Mesodermal cell (in vitro differentiated cells): ENCODE results near the gene PCNX2.
"Not testable (repeated sequence)": the region's sequence is repeated elsewhere in the genome, so short reads cannot be mapped to it uniquely, and the experiment has no call there.

Experiments used
- H3K27ac ChIP-seq: 2 replicates; pipeline ENCODE4 v1.7.0; 2013; ENCODE audit warnings: mild to moderate bottlenecking, low read depth, low read length, moderate library complexity; ENCODE audit not compliant: severe bottlenecking
- H3K36me3 ChIP-seq: 2 replicates; pipeline ENCODE4 v1.7.1; 2013; ENCODE audit warnings: mild to moderate bottlenecking, low read length, moderate library complexity; ENCODE audit not compliant: control insufficient read depth, insufficient read depth
- H3K4me1 ChIP-seq: one replicate; pipeline ENCODE4 v1.7.1; 2013; ENCODE audit warnings: mild to moderate bottlenecking, low read length; ENCODE audit not compliant: insufficient read depth, control insufficient read depth, poor library complexity, severe bottlenecking
- H3K4me3 ChIP-seq: 2 replicates; pipeline ENCODE4 v1.7.0; 2013; ENCODE audit warnings: low read length, control low read depth, mild to moderate bottlenecking; ENCODE audit not compliant: insufficient read depth, poor library complexity, severe bottlenecking; ENCODE audit errors: extremely low read depth
- H3K9me3 ChIP-seq: 2 replicates; pipeline ENCODE4 v1.7.1; 2013; ENCODE audit warnings: mild to moderate bottlenecking, low read length, moderate library complexity; ENCODE audit not compliant: control insufficient read depth
- WGBS, 2 experiments: methylation state at CpG; one replicate each; pipeline ENCODE4 v1.1.5; 2013; ENCODE audit warnings: missing lambda C conversion rate in 2 of 2; ENCODE audit not compliant: insufficient coverage in 2 of 2; 5-methylcytosine and 5-hydroxymethylcytosine counted together

PCNX2 gene

DNA sequence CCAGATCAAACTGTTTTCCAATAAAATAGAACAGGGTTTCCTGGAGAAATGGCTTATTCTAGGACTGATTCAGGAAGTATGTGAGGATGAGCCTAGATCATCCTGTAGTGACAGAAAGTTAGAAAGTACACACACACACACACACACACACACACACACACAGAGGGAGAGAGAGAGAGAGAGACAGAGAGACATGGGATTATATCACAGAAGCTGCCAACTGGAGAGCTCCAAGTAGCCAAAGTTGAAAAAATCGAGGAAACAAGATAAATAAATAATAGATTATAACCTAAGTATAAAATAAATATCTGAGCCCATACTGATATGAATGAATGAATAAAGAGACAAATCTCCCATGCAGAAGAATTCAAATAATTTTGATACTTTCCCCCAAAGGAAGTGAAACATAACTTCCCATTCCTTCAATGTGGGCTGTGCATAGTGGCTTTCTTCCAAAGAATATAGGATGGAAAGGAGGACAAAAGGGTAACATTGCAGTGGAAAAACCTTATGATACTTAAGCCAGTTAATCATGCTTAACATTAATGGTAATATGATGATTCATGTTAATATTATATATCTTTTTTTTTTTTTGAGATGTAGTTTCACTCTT lies 173.5 kb downstream of the PCNX2 start:
- no peak overlapping the region for H3K27ac ChIP-seq

DNA sequence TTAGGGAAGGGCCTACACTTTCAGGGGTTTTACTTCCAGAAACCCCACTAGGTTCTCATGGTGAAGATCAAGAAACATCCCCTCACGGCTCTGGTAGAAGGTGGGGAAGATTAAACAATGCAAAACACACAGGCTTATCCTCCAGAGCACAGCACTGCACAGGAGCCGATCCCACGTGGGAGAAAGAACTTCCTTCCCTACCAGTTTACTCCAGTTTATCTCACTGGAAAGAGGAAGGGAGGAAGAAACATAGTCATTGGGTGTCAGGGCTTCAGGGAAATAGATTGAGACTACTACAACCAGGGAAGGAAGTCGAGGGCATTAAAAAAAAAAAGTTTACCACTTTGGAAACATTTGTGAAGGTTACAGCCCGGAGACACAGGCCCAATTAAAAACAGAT lies 180.7 kb downstream of the PCNX2 start:
- H3K4me3 ChIP-seq, result no peak overlapping the region
- H3K36me3 ChIP-seq, result no peaks in the 10 kb centered on the region
- H3K9me3 ChIP-seq, result no peaks in the 10 kb centered on the region
- H3K27ac ChIP-seq, result peak overlapping the region; percentile 100
- H3K4me1 ChIP-seq, result peaks cover 34% of the 10 kb centered on the region
- WGBS, 2 experiments, result 80% methylated on average over 1 of the region's 5 CpGs; no CpG with 5 or more reads in 1 of the 2 experiments

More for the DNA sequence above, 173.5 kb downstream of the PCNX2 start:
- peaks cover 14% of the 10 kb centered on the region for H3K36me3 ChIP-seq
- no peak overlapping the region for H3K4me3 ChIP-seq
- no peaks in the 10 kb centered on the region for H3K9me3 ChIP-seq
- no CpG with 5 or more reads among the region's 1 CpG for WGBS, 2 experiments
- no peaks in the 10 kb centered on the region for H3K4me1 ChIP-seq

DNA sequence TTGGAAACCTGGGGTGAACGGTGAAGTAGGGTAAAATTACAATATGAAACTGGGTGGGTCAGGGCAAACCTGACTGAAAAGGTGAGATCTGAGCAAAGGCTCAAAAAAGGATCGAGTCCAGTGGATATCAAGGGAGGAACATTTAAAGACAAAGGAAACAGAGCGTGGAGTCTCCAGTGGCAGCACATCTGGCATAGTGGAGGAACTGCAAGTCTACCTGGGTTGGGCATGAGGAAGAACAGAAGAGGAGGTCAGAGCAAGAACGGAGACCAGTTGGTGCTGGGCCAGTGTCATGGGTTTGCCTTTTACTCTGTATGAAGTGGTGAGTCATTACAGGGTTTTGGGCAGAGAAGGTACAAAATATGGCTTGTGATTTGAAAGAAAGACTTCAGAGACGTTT lies 181.4 kb downstream of the PCNX2 start:
- H3K27ac ChIP-seq, result peak overlapping the region; percentile 100
- H3K4me3 ChIP-seq, result no peak overlapping the region
- WGBS, 2 experiments, result 84 to 88% methylated on average over 5 of the region's 5 CpGs
- peaks cover 4% of the 10 kb centered on the region for H3K36me3 ChIP-seq
- no peaks in the 10 kb centered on the region for H3K9me3 ChIP-seq
- peaks cover 34% of the 10 kb centered on the region for H3K4me1 ChIP-seq

DNA sequence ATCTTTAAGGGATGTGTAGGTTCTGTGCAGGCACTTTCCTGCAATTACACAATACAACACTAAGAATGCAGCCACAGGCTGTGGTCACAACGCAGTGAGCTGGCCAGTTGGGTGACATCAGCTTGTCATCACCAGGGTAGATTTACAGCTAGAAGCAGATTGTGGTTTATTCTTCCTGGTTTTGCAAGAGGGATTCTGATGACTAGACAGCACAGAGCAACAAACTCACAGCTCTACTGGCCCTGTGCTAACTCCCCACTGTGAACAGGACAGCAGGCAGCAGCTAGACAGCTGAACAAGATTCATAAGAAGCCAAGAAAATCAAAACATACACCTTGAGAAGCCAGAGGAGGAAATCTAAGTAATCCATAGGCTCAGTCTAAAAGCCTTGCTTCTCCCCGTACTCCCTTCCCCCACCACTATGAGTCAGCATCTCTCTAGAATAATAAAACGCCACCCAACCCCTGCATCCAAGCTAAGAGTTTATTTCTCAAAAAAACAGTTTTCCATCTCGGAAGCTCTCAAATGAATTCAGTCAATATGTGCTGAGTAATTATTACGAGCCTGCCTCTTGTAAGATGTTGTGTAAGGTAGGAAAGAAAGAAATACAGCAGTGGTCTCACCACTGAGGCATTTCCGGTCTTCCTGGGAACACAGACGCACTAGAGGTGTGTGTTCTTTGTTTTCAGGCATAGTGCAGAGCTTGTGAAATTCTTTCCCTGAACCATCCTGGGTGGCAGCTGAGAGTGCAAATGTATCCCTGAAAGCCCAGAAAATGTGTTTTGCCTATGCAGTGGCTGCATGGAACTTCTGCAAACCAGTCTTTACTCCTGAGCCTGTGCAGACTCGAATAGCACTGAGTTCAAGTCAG lies 182.3 kb downstream of the PCNX2 start:
- WGBS, 2 experiments, result 17 to 23% methylated on average over 3 to 6 of the region's 8 CpGs
- Histone ChIP-seq H3K4me1 (peaks cover 34% of the 10 kb centered on the region), H3K27ac (peak overlapping the region; percentile 100), H3K9me3 (no peaks in the 10 kb centered on the region), H3K4me3 (peak overlapping the region; percentile 19), H3K36me3 (peaks cover 5% of the 10 kb centered on the region)

DNA sequence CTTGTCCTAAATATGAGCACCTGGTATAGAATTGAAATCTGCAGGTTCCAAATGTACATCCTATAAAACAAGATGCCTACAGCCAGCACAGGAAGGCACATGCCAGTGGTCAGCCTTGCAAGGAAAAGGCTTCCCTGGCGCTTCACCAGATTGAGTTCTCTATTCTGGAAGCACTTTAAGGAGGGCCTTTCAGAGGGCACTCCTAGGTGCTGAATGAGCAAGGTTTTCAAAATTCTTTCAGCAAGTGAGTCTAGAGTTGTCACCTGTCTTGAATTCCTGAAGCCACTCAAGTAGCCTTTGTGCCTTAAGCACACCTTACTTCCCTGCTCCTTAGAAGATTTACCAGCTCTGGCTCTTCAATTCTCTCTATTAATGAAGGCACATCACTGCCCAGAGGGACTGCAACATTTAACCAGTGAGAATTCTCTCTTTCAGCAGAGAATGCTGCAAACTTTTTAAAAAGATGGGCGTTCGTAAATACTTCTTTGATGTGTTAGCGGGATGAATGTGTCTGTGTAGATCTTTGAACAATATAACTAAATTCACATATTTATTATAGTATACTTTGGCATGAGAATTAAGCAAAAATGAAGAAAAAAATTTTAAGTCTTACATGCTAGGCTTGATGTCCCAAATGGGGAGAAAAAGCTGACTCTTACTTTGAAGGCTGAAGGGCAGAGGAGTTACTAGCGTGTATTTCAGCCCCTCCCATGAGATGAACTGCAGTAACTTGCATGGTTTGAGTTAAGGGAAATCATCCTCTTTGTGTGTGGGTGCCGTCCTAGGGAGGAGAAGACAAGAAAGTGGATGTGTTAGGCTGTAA lies 183.1 kb downstream of the PCNX2 start:
- Histone ChIP-seq H3K4me3 (peak overlapping the region; percentile 19), H3K4me1 (peaks cover 35% of the 10 kb centered on the region), H3K27ac (peak overlapping the region; percentile 100), H3K36me3 (peaks cover 7% of the 10 kb centered on the region), H3K9me3 (no peaks in the 10 kb centered on the region)
- 65 to 100% methylated on average over 1 to 2 of the region's 6 CpGs for WGBS, 2 experiments

DNA sequence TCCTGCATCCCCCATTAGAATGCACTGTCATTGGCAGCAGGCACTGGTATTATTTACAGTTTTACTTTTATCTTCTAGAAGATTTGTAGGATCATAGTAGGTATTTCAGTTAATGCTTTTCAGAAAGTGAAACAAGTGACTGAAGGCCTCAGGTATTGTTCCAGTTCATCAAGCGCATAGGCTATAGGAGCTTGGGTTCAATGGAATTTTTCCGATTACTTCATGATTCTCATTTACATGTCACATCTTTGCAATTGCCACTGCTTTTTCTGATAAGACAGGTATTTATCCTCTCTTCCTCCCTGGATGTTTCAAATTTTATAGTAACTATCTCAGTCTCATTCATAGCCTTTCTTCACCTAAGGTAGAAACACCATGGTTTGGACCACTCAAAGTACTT lies 183.8 kb downstream of the PCNX2 start:
- Histone ChIP-seq H3K36me3 (peaks cover 7% of the 10 kb centered on the region), H3K9me3 (no peaks in the 10 kb centered on the region), H3K4me1 (peaks cover 38% of the 10 kb centered on the region), H3K27ac (peak overlapping the region; percentile 100), H3K4me3 (no peak overlapping the region)
- 100% methylated on average over 1 of the region's 2 CpGs; no CpG with 5 or more reads in 1 of the 2 experiments for WGBS, 2 experiments

DNA sequence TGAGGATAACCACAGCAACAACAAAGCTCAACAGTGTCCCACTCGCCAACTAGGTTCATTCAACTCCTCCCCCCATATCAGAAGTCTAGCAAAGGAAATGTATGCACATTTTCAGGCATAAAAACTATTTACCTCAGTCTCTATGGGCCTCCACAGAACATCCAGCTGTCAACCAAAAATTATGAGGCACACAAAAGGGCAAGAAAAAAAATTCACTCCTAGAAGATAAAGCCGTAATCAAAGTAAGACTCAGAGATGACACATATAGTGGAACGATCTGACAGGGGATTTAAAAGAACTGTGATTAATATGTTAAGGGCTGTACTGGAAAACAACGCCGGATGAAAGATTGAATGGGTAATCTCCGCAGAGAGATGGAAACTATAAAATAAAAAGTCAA lies 186.4 kb downstream of the PCNX2 start:
- H3K4me1 ChIP-seq, result peaks cover 28% of the 10 kb centered on the region
- no peak overlapping the region for H3K4me3 ChIP-seq
- H3K27ac ChIP-seq, result no peak overlapping the region
- H3K36me3 ChIP-seq, result peaks cover 7% of the 10 kb centered on the region
- WGBS, 2 experiments, result 94 to 98% methylated on average over 3 to 5 of the region's 6 CpGs
- no peaks in the 10 kb centered on the region for H3K9me3 ChIP-seq

DNA sequence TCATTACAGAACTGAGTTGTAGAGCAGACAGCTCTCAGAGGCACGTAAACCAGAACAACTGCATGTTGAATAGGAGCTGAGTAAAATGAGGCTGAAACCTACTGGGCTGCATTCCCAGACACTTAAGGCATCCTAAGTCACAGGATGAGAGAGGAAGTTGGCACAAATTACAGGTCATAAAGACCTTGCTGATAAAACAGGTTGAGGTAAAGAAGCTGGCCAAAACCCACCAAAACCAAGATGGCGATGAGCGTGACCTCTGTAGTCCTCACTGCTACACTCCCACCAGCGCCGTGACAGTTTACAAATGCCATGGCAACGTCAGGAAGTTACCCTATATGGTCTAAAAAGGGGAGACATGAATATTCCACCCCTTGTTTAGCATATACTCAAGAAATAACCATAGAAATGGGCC lies 187.8 kb downstream of the PCNX2 start:
- H3K9me3 ChIP-seq, H3K36me3 ChIP-seq, H3K4me3 ChIP-seq, H3K27ac ChIP-seq: not testable (repeated sequence)
- WGBS, 2 experiments, result 88 to 97% methylated on average over 4 to 5 of the region's 6 CpGs
- peaks cover 16% of the 10 kb centered on the region for H3K4me1 ChIP-seq

DNA sequence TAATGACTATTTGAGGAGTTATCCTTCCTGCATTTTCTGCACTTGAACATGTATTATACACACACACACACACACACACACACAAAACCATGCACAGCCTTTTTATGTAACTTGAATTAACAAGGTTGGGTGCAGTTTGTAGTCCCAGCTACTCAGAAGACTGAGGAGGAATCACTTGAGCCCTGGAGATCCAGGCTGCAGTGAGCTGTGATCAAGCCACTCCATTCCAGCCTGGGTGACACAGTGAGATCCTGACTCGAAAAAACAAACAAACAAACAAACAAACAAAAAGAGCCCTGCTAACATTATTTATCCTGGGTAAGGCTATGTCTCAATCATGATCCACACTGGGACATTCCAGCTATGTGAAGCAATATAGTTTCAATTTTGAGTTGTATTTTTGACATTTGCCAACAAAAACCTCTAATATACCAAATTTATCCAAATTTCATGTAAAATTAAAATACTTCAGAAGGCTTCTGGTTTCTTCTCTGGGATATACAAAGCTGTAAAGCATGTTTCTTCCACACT lies 188.3 kb downstream of the PCNX2 start:
- H3K4me3 ChIP-seq, result no peak overlapping the region
- peaks cover 11% of the 10 kb centered on the region for H3K4me1 ChIP-seq
- no peaks in the 10 kb centered on the region for H3K9me3 ChIP-seq
- no peak overlapping the region for H3K27ac ChIP-seq
- peaks cover 7% of the 10 kb centered on the region for H3K36me3 ChIP-seq
- 50% methylated on average over 1 of the region's 1 CpG; no CpG with 5 or more reads in 1 of the 2 experiments for WGBS, 2 experiments

DNA sequence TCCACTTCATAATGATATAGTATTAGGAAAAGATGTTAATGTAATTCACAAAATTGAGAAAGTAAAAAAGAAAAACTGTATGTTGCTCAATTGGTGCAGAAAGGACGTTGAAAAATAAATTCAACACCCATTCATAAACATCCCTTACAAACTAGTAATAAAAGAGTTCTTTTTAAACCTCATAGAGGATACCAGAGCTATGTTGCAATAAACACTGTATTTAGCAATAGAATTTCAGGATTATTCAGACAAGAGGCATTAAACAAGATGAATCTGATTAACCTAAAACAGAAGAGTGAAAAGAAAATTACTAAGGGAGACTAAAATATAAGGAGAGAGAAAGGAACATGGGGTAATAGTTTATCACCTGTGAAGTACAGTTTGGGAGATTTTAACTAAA lies 190.3 kb downstream of the PCNX2 start:
- no peak overlapping the region for H3K27ac ChIP-seq
- H3K4me3 ChIP-seq, result no peak overlapping the region
- peaks cover 4% of the 10 kb centered on the region for H3K4me1 ChIP-seq
- peaks cover 7% of the 10 kb centered on the region for H3K36me3 ChIP-seq
- no peaks in the 10 kb centered on the region for H3K9me3 ChIP-seq
- WGBS, 2 experiments, result no CpG with 5 or more reads among the region's 1 CpG
